Smooth muscle cell (in vitro differentiated cells): ENCODE measurements around the gene ATAD1. TPM values are rescaled to one million over a fixed set of nuclear protein-coding genes. Genes with fewer than 3 reads are reported as not detected.

Experiments
- DNase-seq: peaks from one replicate; lab custom pipeline; 2025; ENCODE audit not compliant: unreplicated experiment; lab: John Stamatoyannopoulos, UW
- H2AFZ ChIP-seq: fragments of 200-600 bp; sonication (generic); 2 replicates; pipeline ENCODE4 v1.6.0; 2016; ENCODE audit warnings: antibody characterized with exemption, low read depth, mild to moderate bottlenecking
- H3F3A ChIP-seq: fragments of 200-600 bp; sonication (generic); 2 replicates; pipeline ENCODE4 v1.6.0; 2017; ENCODE audit warnings: antibody characterized with exemption, low read depth
- H3K27ac ChIP-seq: fragments of 200-600 bp; sonication (generic); 2 replicates; pipeline ENCODE4 v1.5.1; 2016; ENCODE audit warnings: low read depth, mild to moderate bottlenecking
- H3K27me3 ChIP-seq: fragments of 200-600 bp; sonication (generic); 2 replicates; pipeline ENCODE4 v1.6.1; 2016; ENCODE audit warnings: low read depth, mild to moderate bottlenecking
- H3K36me3 ChIP-seq: fragments of 200-600 bp; sonication (generic); 2 replicates; pipeline ENCODE4 v1.5.1; 2016; ENCODE audit warnings: low read depth
- H3K4me1 ChIP-seq: fragments of 200-600 bp; sonication (generic); 2 replicates; pipeline ENCODE4 v1.5.1; 2016; ENCODE audit warnings: low read depth
- H3K4me2 ChIP-seq: fragments of 200-600 bp; sonication (generic); 2 replicates; pipeline ENCODE4 v1.6.0; 2016; ENCODE audit warnings: mild to moderate bottlenecking
- H3K4me3 ChIP-seq: fragments of 200-600 bp; sonication (generic); 2 replicates; pipeline ENCODE4 v1.5.1; 2016; ENCODE audit warnings: mild to moderate bottlenecking
- H3K79me2 ChIP-seq: fragments of 200-600 bp; sonication (generic); 2 replicates; pipeline ENCODE4 v1.6.0; 2016; ENCODE audit warnings: low read depth, mild to moderate bottlenecking
- H3K9ac ChIP-seq: fragments of 200-600 bp; sonication (generic); 2 replicates; pipeline ENCODE4 v1.6.0; 2016; ENCODE audit warnings: low read depth
- H3K9me3 ChIP-seq: fragments of 200-600 bp; sonication (generic); replicated peaks from 2 replicates; pipeline ENCODE4 v1.5.1; 2016; ENCODE audit warnings: low read depth
- H4K20me1 ChIP-seq: fragments of 200-600 bp; sonication (generic); 2 replicates; pipeline ENCODE4 v1.6.0; 2016; ENCODE audit warnings: low read depth
- CTCF ChIP-seq: fragments of 200-600 bp; sonication (generic); IDR thresholded peaks from 2 replicates; pipeline ENCODE4 v1.5.1; 2017; ENCODE audit warnings: borderline replicate concordance, mild to moderate bottlenecking, antibody characterized with exemption; ENCODE audit not compliant: insufficient read depth, poor library complexity, severe bottlenecking
- WGBS: methylation state at CpG from one replicate; pipeline ENCODE4 v1.1.7; 2016; ENCODE audit warnings: low lambda C conversion rate; 5-methylcytosine and 5-hydroxymethylcytosine counted together
- polyA plus RNA-seq: library from polyadenylated mRNA; unstranded; fragments of >200 nt; fragmentation: Nextera tagmentation; extraction: Ambion mirVana; gene quantifications from 2 replicates; pipeline ENCODE4 v1.2.1, GENCODE V29; 2016
- total RNA-seq: library from RNA; depleted of rRNA; stranded (reverse); fragments of >200 nt; gene quantifications from 2 replicates; pipeline ENCODE4 v1.2.3, GENCODE V29; 2014

The ATAD1 gene
- total and polyA plus RNA-seq, 2 experiments from 2014 or later = 38.1 to 71.8 TPM

- 97% methylated on average over 5 of the region's 5 CpGs for WGBS
- Histone ChIP-seq H3K79me2 (peaks cover 21% of the 10 kb centered on the region), H3K36me3 (peaks cover 33% of the 10 kb centered on the region), H3F3A (no peaks in the 10 kb centered on the region), H3K4me1 (no peaks in the 10 kb centered on the region), H2AFZ (no peak overlapping the region), H3K4me3 (no peak overlapping the region), H3K9ac (no peak overlapping the region), H3K27me3 (no peaks in the 10 kb centered on the region), H3K27ac (no peak overlapping the region), H4K20me1 (peaks cover 29% of the 10 kb centered on the region), H3K4me2 (no peak overlapping the region), H3K9me3 (peaks cover 9% of the 10 kb centered on the region)
- TF ChIP-seq CTCF = no peak
- DNase-seq = no peak
Measured at GRCh38 chr10:87798082-87798481, 19.9 kb downstream of the ATAD1 start.

DNA sequence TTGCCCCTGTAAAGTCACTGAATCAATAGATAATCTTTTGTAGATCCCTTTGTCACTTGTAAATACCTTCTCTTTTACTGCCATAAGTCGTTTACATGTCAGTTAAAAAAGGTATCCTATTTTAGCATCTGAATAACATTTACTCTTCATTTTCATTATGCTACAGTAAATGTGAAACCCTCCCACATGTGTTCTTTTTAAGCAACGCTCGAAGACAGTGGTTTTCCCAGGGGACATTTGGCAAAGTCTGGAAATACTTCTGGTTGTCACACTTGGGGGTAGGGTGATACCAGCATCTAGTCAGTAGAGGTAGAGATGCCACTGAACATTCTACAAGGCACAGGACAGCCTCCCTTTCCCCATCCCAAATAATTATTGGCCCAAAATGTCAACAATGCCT, 23.7 kb downstream of the ATAD1 start:
- Histone ChIP-seq H3F3A (no peaks in the 10 kb centered on the region), H4K20me1 (peaks cover 52% of the 10 kb centered on the region), H3K27me3 (no peaks in the 10 kb centered on the region), H3K9me3 (no peaks in the 10 kb centered on the region), H3K4me2 (no peak overlapping the region), H3K79me2 (peaks cover 7% of the 10 kb centered on the region), H3K4me3 (no peak overlapping the region), H3K9ac (no peak overlapping the region), H3K27ac (no peak overlapping the region), H3K4me1 (no peaks in the 10 kb centered on the region), H2AFZ (no peak overlapping the region), H3K36me3 (peaks cover 9% of the 10 kb centered on the region)
- TF ChIP-seq CTCF = no peak
- no peak for DNase-seq
- WGBS = 93% methylated on average over 3 of the region's 3 CpGs

DNA sequence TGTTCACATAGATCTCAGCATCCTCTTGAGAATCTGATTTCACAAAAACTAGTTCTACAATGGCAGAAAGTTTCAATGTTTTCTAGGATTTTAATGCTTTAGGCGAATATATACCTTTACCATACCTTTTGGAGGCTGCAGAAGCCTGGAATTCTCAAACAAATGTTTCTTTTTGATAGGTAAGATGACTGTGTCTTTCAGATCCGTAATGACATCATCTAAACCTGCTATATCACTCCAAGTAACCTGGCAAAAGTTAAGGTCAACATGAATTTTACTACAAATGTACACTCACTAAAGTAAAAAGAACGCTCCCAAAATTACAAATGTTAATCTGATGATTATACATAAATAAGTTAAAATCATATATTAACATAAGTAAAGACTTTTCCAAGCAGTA, 27.8 kb downstream of the ATAD1 start:
- no peaks in the 10 kb centered on the region for H3K9me3 ChIP-seq
- H3K27me3 ChIP-seq = no peaks in the 10 kb centered on the region
- peaks cover 43% of the 10 kb centered on the region for H4K20me1 ChIP-seq
- no peak overlapping the region for H3K27ac ChIP-seq
- no peak overlapping the region for H3K9ac ChIP-seq
- H3K4me3 ChIP-seq = no peak overlapping the region
- H3F3A ChIP-seq = no peaks in the 10 kb centered on the region
- H3K4me1 ChIP-seq = no peaks in the 10 kb centered on the region
- no peak overlapping the region for H2AFZ ChIP-seq
- TF ChIP-seq CTCF = no peak
- no peak for DNase-seq
- H3K36me3 ChIP-seq = peaks cover 3% of the 10 kb centered on the region
- peaks cover 3% of the 10 kb centered on the region for H3K79me2 ChIP-seq
- no peak overlapping the region for H3K4me2 ChIP-seq
- 99% methylated on average over 3 of the region's 3 CpGs for WGBS

DNA sequence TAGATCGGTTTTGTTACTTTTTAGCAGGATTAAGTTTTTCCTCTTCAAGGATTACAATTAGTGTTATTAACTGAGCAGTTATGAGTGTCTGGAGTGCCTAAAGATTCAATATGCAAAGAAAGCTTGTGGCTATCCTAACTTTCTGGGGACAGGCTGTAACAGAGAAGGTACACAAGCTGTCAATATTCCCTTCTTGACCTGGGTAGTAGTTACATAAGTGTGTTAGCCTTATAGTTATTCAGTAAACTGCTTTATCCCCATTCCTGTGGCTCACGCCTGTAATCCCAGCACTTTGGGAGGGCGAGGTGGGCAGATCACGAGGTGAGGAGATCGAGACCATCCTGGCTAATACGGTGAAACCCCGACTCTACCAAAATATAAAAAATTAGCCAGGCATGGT, 31.6 kb downstream of the ATAD1 start:
- peaks cover 15% of the 10 kb centered on the region for H3K36me3 ChIP-seq
- 98% methylated on average over 7 of the region's 7 CpGs for WGBS

More for the DNA sequence above, 31.6 kb downstream of the ATAD1 start:
- Histone ChIP-seq H3F3A (no peaks in the 10 kb centered on the region), H4K20me1 (peaks cover 29% of the 10 kb centered on the region), H3K4me1 (no peaks in the 10 kb centered on the region), H2AFZ (no peak overlapping the region), H3K79me2 (peaks cover 8% of the 10 kb centered on the region), H3K9me3 (no peaks in the 10 kb centered on the region), H3K27me3 (no peaks in the 10 kb centered on the region), H3K9ac (no peak overlapping the region), H3K4me3 (no peak overlapping the region), H3K27ac (no peak overlapping the region), H3K4me2 (no peak overlapping the region)
- no peak for TF ChIP-seq CTCF
- no peak for DNase-seq
